IPS-20b (cell line): ENCODE measurements around the gene SLC17A5.

Experiments used
- H3K27ac ChIP-seq: one replicate; pipeline ENCODE4 v1.5.1; 2013; ENCODE audit warnings: low read length
- H3K27me3 ChIP-seq: 2 replicates; pipeline ENCODE4 v1.6.1; 2013; ENCODE audit warnings: mild to moderate bottlenecking, low read length, inconsistent platforms; ENCODE audit not compliant: insufficient read depth
- H3K36me3 ChIP-seq: 2 replicates; pipeline ENCODE4 v1.6.1; 2013; ENCODE audit warnings: low read depth, mild to moderate bottlenecking, inconsistent platforms, low read length, moderate library complexity; ENCODE audit not compliant: insufficient read depth
- H3K4me1 ChIP-seq: 2 replicates; pipeline ENCODE4 v1.6.1; 2013; ENCODE audit warnings: mild to moderate bottlenecking, control low read depth, inconsistent platforms, low read length, moderate library complexity; ENCODE audit not compliant: insufficient read depth
- H3K4me3 ChIP-seq: 2 replicates; pipeline ENCODE4 v1.5.1; 2013; ENCODE audit warnings: mild to moderate bottlenecking, low read length, inconsistent platforms
- H3K9ac ChIP-seq: 2 replicates; pipeline ENCODE4 v1.6.1; 2013; ENCODE audit warnings: low read depth, mild to moderate bottlenecking, inconsistent platforms, low read length, moderate library complexity
- H3K9me3 ChIP-seq: 2 replicates; pipeline ENCODE4 v1.6.1; 2013; ENCODE audit warnings: mild to moderate bottlenecking, low read depth, low read length, inconsistent platforms; ENCODE audit not compliant: insufficient read depth

SLC17A5 gene

GRCh38 chr6:73653571-73654424 is at the start of gene SLC17A5:
Gene SLC17A5, minus strand, starts transcription at chr6:73653992. Its CDS starts 106 bp downstream, at chr6:73653886.
- Histone ChIP-seq H3K4me1 (peaks cover 8% of the 10 kb centered on the region; the same call in 1 of the 2 replicates), H3K9me3 (no peaks in the 10 kb centered on the region), H3K4me3 (peak within 1 kb of the TSS; percentile 98), H3K9ac (peak within 1 kb of the TSS; percentile 96), H3K27ac (peak within 1 kb of the TSS; percentile 87), H3K36me3 (no peaks in the 10 kb centered on the region), H3K27me3 (no peaks in the 10 kb centered on the region)

GRCh38 chr6:73703466-73703865 is 49.7 kb upstream of the SLC17A5 start:
- Histone ChIP-seq H3K4me3 (no peak overlapping the region), H3K9ac (no peak overlapping the region), H3K27ac (no peak overlapping the region), H3K36me3 (no peaks in the 10 kb centered on the region), H3K27me3 (no peaks in the 10 kb centered on the region), H3K9me3 (no peaks in the 10 kb centered on the region), H3K4me1 (no peaks in the 10 kb centered on the region; the same call in 1 of the 2 replicates)

- H3K27ac ChIP-seq = no peak overlapping the region
- H3K9me3 ChIP-seq = no peaks in the 10 kb centered on the region
- H3K9ac ChIP-seq = no peak overlapping the region
- no peak overlapping the region for H3K4me3 ChIP-seq
- no peaks in the 10 kb centered on the region for H3K36me3 ChIP-seq
- no peaks in the 10 kb centered on the region; the same call in 1 of the 2 replicates for H3K4me1 ChIP-seq
- H3K27me3 ChIP-seq = no peaks in the 10 kb centered on the region
These were observed 48.7 kb upstream of the SLC17A5 start for GRCh38 chr6:73702444-73702843.

- Histone ChIP-seq H3K4me3 (no peak overlapping the region), H3K27ac (no peak overlapping the region), H3K9me3 (no peaks in the 10 kb centered on the region), H3K9ac (no peak overlapping the region), H3K36me3 (no peaks in the 10 kb centered on the region), H3K27me3 (peaks cover 17% of the 10 kb centered on the region; the same call in 1 of the 2 replicates), H3K4me1 (peaks cover 9% of the 10 kb centered on the region)
These were observed 46.1 kb upstream of the SLC17A5 start for GRCh38 chr6:73699676-73700459.

GRCh38 chr6:73696966-73697655 is 43.3 kb upstream of the SLC17A5 start:
- Histone ChIP-seq H3K9ac (no peak overlapping the region), H3K27ac (no peak overlapping the region)

GRCh38 chr6:73695619-73696421 is 42.0 kb upstream of the SLC17A5 start, which contains the start of gene CD109:
Gene CD109, plus strand, starts transcription at chr6:73696203. Its CDS starts 13 bp downstream, at chr6:73696216.
- H3K27ac ChIP-seq = no peak within 1 kb of the TSS
- H3K4me3 ChIP-seq = peak within 1 kb of the TSS; percentile 80

More at GRCh38 chr6:73696966-73697655, 43.3 kb upstream of the SLC17A5 start:
- Histone ChIP-seq H3K9me3 (peaks cover 6% of the 10 kb centered on the region; the same call in 1 of the 2 replicates), H3K36me3 (no peaks in the 10 kb centered on the region), H3K27me3 (peaks cover 25% of the 10 kb centered on the region), H3K4me1 (peaks cover 12% of the 10 kb centered on the region; the same call in 1 of the 2 replicates), H3K4me3 (peak overlapping the region; percentile 80; the same call in 1 of the 2 replicates)

GRCh38 chr6:73694711-73695411 is 41.1 kb upstream of the SLC17A5 start:
- peak overlapping the region; percentile 72; the same call in 1 of the 2 replicates for H3K9ac ChIP-seq
- H3K9me3 ChIP-seq = peaks cover 6% of the 10 kb centered on the region; the same call in 1 of the 2 replicates
- peak overlapping the region; percentile 80; the same call in 1 of the 2 replicates for H3K4me3 ChIP-seq
- H3K27me3 ChIP-seq = peaks cover 25% of the 10 kb centered on the region
- H3K36me3 ChIP-seq = no peaks in the 10 kb centered on the region
- H3K27ac ChIP-seq = no peak overlapping the region
- H3K4me1 ChIP-seq = peaks cover 12% of the 10 kb centered on the region; the same call in 1 of the 2 replicates

More at GRCh38 chr6:73695619-73696421, 42.0 kb upstream of the SLC17A5 start, which contains the start of gene CD109:
- H3K9me3 ChIP-seq = peaks cover 6% of the 10 kb centered on the region; the same call in 1 of the 2 replicates
- H3K36me3 ChIP-seq = no peaks in the 10 kb centered on the region
- peaks cover 25% of the 10 kb centered on the region for H3K27me3 ChIP-seq
- H3K9ac ChIP-seq = peak within 1 kb of the TSS; percentile 72; the same call in 1 of the 2 replicates
- H3K4me1 ChIP-seq = peaks cover 12% of the 10 kb centered on the region; the same call in 1 of the 2 replicates

- H3K9ac ChIP-seq = no peak overlapping the region
- H3K36me3 ChIP-seq = no peaks in the 10 kb centered on the region
- peaks cover 6% of the 10 kb centered on the region; the same call in 1 of the 2 replicates for H3K9me3 ChIP-seq
- no peak overlapping the region for H3K27ac ChIP-seq
- peaks cover 20% of the 10 kb centered on the region for H3K27me3 ChIP-seq
- H3K4me3 ChIP-seq = no peak overlapping the region
- H3K4me1 ChIP-seq = peaks cover 10% of the 10 kb centered on the region; the same call in 1 of the 2 replicates
These were observed 37.7 kb upstream of the SLC17A5 start for GRCh38 chr6:73691512-73691911.

- Histone ChIP-seq H3K36me3 (no peaks in the 10 kb centered on the region), H3K9ac (no peak overlapping the region), H3K9me3 (peaks cover 6% of the 10 kb centered on the region; the same call in 1 of the 2 replicates), H3K4me3 (no peak overlapping the region), H3K27ac (no peak overlapping the region), H3K4me1 (0 out of 2 replicates have a peak, but pooled peaks cover 4% of the 10 kb centered on the region), H3K27me3 (peaks cover 10% of the 10 kb centered on the region)
These were observed 36.3 kb upstream of the SLC17A5 start for GRCh38 chr6:73690056-73690455.

- H3K36me3 ChIP-seq = no peaks in the 10 kb centered on the region
- no peak overlapping the region for H3K9ac ChIP-seq
- no peaks in the 10 kb centered on the region for H3K4me1 ChIP-seq
- no peaks in the 10 kb centered on the region for H3K27me3 ChIP-seq
- H3K9me3 ChIP-seq = peaks cover 5% of the 10 kb centered on the region; the same call in 1 of the 2 replicates
- H3K4me3 ChIP-seq = no peak overlapping the region
- no peak overlapping the region for H3K27ac ChIP-seq
These were observed 34.6 kb upstream of the SLC17A5 start for GRCh38 chr6:73688351-73688750.
